Ishikawa (cell line): ENCODE data around the gene WNT5B.

Source experiments
- CEBPB ChIP-seq: IDR thresholded peaks from 2 replicates; pipeline ENCODE4 v1.6.1; 2012
- CREB1 ChIP-seq: IDR thresholded peaks from 2 replicates; pipeline ENCODE4 v1.6.1; 2012; ENCODE audit warnings: low read depth
- EGR1 ChIP-seq: IDR thresholded peaks from 2 replicates; pipeline ENCODE4 v1.6.1; 2012
- EP300 ChIP-seq: IDR thresholded peaks from 2 replicates; pipeline ENCODE4 v1.6.1; 2012; ENCODE audit warnings: borderline replicate concordance
- FOXM1 ChIP-seq: IDR thresholded peaks from 2 replicates; pipeline ENCODE4 v1.6.1; 2012; ENCODE audit warnings: low read depth, borderline replicate concordance
- NFIC ChIP-seq: IDR thresholded peaks from 2 replicates; pipeline ENCODE4 v1.6.1; 2012
- RAD21 ChIP-seq: IDR thresholded peaks from 2 replicates; pipeline ENCODE4 v1.6.1; 2012; ENCODE audit warnings: low read depth
- TAF1 ChIP-seq: IDR thresholded peaks from 2 replicates; pipeline ENCODE4 v1.6.1; 2012; ENCODE audit warnings: low read depth, mild to moderate bottlenecking
- TCF12 ChIP-seq: IDR thresholded peaks from 2 replicates; pipeline ENCODE4 v1.6.1; 2012; ENCODE audit warnings: low read depth
- TEAD4 ChIP-seq: IDR thresholded peaks from 2 replicates; pipeline ENCODE4 v1.6.1; 2012
- YY1 ChIP-seq: IDR thresholded peaks from 2 replicates; pipeline ENCODE4 v1.6.1; 2012; ENCODE audit warnings: low read depth
- ZBTB7A ChIP-seq: IDR thresholded peaks from 2 replicates; pipeline ENCODE4 v1.6.1; 2012; ENCODE audit warnings: low read depth
- TF ChIP-seq, protein P1 (sequence below): IDR thresholded peaks from 2 replicates; pipeline ENCODE4 v1.6.1; 2012; ENCODE audit warnings: low read depth, mild to moderate bottlenecking
- TF ChIP-seq, protein P2 (sequence below): IDR thresholded peaks from 2 replicates; pipeline ENCODE4 v1.6.1; 2012
- TF ChIP-seq, protein P3 (sequence below): IDR thresholded peaks from 2 replicates; pipeline ENCODE4 v1.6.1; 2012

The WNT5B gene

DNA sequence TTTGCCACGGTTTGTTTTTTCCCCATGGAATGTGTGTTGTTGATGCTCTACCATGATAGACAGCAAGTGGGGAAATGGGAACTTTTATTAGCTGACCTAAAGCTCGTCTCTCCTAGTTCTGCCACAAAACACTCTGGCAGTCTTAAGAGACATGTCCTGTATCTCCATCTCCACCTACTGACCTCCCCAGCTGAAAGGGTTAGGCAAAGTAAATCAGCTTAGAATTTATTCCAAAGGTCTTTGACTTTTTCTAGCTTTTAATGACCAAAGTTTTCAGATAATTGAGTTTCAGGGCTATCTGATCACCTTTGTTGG lies 52.4 kb downstream of the WNT5B start:
- TF ChIP-seq, protein P1, sequence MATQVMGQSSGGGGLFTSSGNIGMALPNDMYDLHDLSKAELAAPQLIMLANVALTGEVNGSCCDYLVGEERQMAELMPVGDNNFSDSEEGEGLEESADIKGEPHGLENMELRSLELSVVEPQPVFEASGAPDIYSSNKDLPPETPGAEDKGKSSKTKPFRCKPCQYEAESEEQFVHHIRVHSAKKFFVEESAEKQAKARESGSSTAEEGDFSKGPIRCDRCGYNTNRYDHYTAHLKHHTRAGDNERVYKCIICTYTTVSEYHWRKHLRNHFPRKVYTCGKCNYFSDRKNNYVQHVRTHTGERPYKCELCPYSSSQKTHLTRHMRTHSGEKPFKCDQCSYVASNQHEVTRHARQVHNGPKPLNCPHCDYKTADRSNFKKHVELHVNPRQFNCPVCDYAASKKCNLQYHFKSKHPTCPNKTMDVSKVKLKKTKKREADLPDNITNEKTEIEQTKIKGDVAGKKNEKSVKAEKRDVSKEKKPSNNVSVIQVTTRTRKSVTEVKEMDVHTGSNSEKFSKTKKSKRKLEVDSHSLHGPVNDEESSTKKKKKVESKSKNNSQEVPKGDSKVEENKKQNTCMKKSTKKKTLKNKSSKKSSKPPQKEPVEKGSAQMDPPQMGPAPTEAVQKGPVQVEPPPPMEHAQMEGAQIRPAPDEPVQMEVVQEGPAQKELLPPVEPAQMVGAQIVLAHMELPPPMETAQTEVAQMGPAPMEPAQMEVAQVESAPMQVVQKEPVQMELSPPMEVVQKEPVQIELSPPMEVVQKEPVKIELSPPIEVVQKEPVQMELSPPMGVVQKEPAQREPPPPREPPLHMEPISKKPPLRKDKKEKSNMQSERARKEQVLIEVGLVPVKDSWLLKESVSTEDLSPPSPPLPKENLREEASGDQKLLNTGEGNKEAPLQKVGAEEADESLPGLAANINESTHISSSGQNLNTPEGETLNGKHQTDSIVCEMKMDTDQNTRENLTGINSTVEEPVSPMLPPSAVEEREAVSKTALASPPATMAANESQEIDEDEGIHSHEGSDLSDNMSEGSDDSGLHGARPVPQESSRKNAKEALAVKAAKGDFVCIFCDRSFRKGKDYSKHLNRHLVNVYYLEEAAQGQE, result no peak
- TF ChIP-seq TCF12 (no peak), TAF1 (no peak), YY1 (no peak), EP300 (no peak)

DNA sequence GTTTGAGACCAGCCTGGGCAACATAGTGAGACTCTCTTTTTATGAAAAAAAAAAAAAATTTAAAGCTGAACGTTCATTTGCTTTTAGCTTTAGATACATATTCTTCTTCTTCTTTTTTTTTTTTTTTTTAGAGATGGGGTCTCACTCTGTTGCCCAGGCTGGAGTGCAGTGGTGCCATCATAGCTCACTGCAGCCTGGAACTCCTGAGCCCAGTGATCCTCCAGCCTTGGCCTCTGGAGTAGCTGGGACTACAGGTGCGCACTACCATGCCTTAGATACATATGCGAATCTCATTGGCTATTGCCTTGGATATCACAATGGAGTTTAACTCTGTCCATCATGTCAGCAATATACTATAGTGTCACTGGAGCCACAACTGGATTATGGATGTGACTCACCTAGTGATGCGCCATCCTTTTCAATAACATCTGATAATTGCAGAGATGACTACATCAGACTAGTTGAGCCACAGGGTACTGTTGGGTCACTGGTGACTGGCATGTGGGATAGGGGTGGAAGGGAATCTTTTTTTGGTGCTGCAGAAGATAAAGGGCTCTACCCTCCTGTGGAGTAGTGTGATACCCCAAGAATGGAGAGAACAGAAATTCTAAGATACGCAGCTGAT lies 59.2 kb downstream of the WNT5B start:
- TF ChIP-seq FOXM1 (no peak), RAD21 (no peak), ZBTB7A (no peak), EP300 (no peak)
- TF ChIP-seq, protein P1, result no peak
- TF ChIP-seq, protein P2, sequence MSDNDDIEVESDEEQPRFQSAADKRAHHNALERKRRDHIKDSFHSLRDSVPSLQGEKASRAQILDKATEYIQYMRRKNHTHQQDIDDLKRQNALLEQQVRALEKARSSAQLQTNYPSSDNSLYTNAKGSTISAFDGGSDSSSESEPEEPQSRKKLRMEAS, result no peak

DNA sequence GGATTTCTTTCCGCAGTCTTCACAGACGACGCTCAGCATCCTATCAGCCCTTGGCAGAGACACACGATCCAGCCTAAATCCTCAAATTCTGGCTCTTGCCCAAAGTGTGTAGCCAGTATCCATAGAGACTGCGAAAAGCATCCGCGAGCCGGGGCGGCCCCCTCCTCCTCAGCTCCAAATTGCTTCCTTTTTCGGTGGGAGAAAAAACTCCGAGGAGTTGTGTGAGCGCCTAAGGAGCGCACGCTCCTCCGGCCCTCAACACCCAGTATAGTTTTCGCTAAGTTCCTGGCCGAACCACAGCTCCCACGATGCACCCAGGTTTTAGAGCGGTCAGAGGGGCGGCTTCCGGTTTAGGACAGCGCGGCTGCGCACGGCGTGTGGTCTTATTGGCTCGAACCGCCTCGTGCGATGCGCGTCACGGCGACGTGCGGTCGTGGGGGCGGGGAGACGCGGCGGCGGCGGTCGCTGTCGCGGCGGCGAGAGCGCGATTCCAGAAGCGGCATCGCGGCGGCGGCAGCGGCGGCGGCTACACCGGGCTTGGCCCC lies 61.6 kb downstream of the WNT5B start, which contains the start of gene ADIPOR2:
TSS of gene ADIPOR2 (plus strand) at position 493 of the 545 bp plus-strand sequence. CDS start 63,274 bp downstream, outside the sequence.
- TF ChIP-seq CREB1, result peak; percentile 94
- TF ChIP-seq, protein P3, sequence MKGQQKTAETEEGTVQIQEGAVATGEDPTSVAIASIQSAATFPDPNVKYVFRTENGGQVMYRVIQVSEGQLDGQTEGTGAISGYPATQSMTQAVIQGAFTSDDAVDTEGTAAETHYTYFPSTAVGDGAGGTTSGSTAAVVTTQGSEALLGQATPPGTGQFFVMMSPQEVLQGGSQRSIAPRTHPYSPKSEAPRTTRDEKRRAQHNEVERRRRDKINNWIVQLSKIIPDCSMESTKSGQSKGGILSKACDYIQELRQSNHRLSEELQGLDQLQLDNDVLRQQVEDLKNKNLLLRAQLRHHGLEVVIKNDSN, result peak; percentile 81
- TF ChIP-seq TAF1, result peak; percentile 93
- no peak for TF ChIP-seq CEBPB
- peak; percentile 45; the same call in 1 of the 2 replicates for TF ChIP-seq EP300
- TF ChIP-seq ZBTB7A, result no peak
- TF ChIP-seq TCF12, result peak; percentile 33; the same call in 1 of the 2 replicates
- TF ChIP-seq FOXM1, result no peak
- no peak for TF ChIP-seq TEAD4
- TF ChIP-seq EGR1, result no peak; the same call in 1 of the 2 replicates
- peak; percentile 49; the same call in 1 of the 2 replicates for TF ChIP-seq YY1
- no peak; the same call in 1 of the 2 replicates for TF ChIP-seq RAD21
- TF ChIP-seq, protein P2, result peak; percentile 85
- TF ChIP-seq, protein P1, result no peak
- TF ChIP-seq NFIC, result peak; percentile 65; the same call in 1 of the 2 replicates

DNA sequence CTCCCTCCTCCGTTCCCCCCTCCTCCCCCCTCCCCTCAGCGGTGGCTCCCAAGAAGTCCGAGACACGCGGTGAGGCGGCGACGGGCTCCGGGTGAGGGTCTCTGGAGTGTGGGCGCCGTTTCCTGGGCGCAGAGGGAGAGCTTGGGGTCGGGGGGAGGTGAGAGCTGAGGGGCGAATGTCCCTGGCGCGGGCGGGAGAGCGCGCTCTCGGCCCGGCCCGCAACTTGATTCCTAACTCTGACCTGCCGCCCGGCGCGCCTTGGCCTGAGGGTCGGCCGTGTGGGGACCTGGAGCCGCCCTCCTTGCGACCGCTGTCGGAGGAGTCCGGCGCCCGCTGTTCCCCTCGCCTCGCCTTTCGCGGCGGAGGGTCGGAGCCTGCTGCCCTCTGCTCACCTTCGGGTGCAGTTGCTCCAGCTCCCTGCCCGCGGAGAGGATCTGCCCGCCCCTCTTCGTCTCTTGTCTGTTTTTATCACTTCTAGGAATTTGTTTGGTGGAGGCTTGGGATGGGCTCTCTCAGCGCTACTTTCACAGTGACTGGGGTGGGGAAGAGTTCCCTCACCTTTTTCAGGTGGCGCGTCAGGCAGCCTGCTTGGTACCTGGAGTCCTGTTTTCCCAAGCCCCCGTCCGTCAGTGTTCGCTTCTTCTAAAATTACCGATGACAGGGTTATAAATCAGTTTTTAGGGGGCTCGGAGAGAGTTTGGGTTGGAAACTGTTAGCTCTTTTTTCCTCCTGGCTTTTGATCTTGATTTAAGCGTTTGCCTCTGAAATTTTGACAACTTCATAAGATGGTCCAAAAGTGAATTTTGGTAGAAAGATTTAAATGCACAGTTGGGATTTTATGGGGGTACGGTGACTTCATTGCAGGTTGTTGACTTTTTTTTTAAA lies 62.3 kb downstream of the WNT5B start:
- TF ChIP-seq FOXM1, result no peak
- TF ChIP-seq, protein P1, result no peak
- TF ChIP-seq TAF1, result no peak
- TF ChIP-seq ZBTB7A, result peak; percentile 98
- TF ChIP-seq, protein P3, result no peak
